IMR-90 (cell line): ENCODE data around the gene SF3B2. TPM values are rescaled to one million over a fixed set of nuclear protein-coding genes. Genes with fewer than 3 reads are reported as not detected.

Experiments used
- ATAC-seq: fragments of 200-7000 bp; cut with Tn5 transposase; 2 replicates; pipeline ENCODE4 v1.9.1; 2020; ENCODE audit warnings: low read depth, mild to moderate bottlenecking, moderate library complexity
- BruUV-seq: library from RNA; stranded (reverse); fragments of 400-500 nt; replicated peaks from 2 replicates; lab custom pipeline; 2021; lab: Mats Ljungman, UMichigan
- CTCF ChIA-PET: fragments of 300-600 bp; formaldehyde crosslinking; extraction: SDS; loops from one replicate; lab custom pipeline; 2021; ENCODE audit warnings: antibody characterized with exemption; lab: Yijun Ruan, JAX
- POLR2A ChIA-PET: fragments of 300-600 bp; sonication (Branson Sonifier 250); formaldehyde crosslinking; loops from one replicate; lab custom pipeline; 2022; ENCODE audit warnings: antibody characterized with exemption; ENCODE audit not compliant: unreplicated experiment; lab: Charles Lee
- DNase-seq: peaks from one replicate; pipeline ENCODE4 v3.0.0; 2013
- H2AFZ ChIP-seq: replicated peaks from 2 replicates; pipeline ENCODE3; 2013; ENCODE audit warnings: low read length, mild to moderate bottlenecking; ENCODE audit not compliant: poor library complexity
- H2AK5ac ChIP-seq: 2 replicates; pipeline ENCODE4 v1.6.1; 2013; ENCODE audit warnings: low read depth, low read length, inconsistent platforms
- H2AK9ac ChIP-seq: replicated peaks from 2 replicates; pipeline ENCODE3; 2013; ENCODE audit warnings: mild to moderate bottlenecking, low read depth, low read length, moderate library complexity; ENCODE audit not compliant: poor library complexity
- H2BK120ac ChIP-seq: 2 replicates; pipeline ENCODE4 v1.6.1; 2013; ENCODE audit warnings: low read depth, low read length, inconsistent platforms
- H2BK15ac ChIP-seq: 3 replicates; pipeline ENCODE4 v1.6.1; 2013; ENCODE audit warnings: low read depth, low read length, inconsistent platforms
- H2BK20ac ChIP-seq: 2 replicates; pipeline ENCODE4 v1.6.1; 2013; ENCODE audit warnings: low read depth, mild to moderate bottlenecking, inconsistent platforms, low read length, moderate library complexity
- H2BK5ac ChIP-seq: 2 replicates; pipeline ENCODE4 v1.6.1; 2013; ENCODE audit warnings: mild to moderate bottlenecking, low read depth, low read length, inconsistent platforms; ENCODE audit not compliant: poor library complexity, severe bottlenecking
- H3K14ac ChIP-seq: replicated peaks from 2 replicates; pipeline ENCODE4 v1.6.1; 2013; ENCODE audit warnings: low read depth, low read length, inconsistent platforms
- H3K18ac ChIP-seq: 2 replicates; pipeline ENCODE4 v1.6.1; 2013; ENCODE audit warnings: low read depth, low read length, control low read depth
- H3K23ac ChIP-seq: 2 replicates; pipeline ENCODE4 v1.6.1; 2013; ENCODE audit warnings: low read depth, low read length, inconsistent platforms
- H3K27ac ChIP-seq: 2 replicates; pipeline ENCODE4 v1.5.1; 2013; ENCODE audit warnings: mild to moderate bottlenecking, control low read depth, low read length; ENCODE audit not compliant: insufficient read depth
- H3K27me3 ChIP-seq: 2 replicates; pipeline ENCODE4 v1.6.1; 2013; ENCODE audit warnings: low read length; ENCODE audit not compliant: control insufficient read depth, insufficient read depth
- H3K36me3 ChIP-seq: 2 replicates; pipeline ENCODE4 v1.6.1; 2013; ENCODE audit warnings: low read length, mixed read lengths; ENCODE audit not compliant: control insufficient read depth, insufficient read depth
- H3K4ac ChIP-seq: 2 replicates; pipeline ENCODE4 v1.6.1; 2013; ENCODE audit warnings: low read depth, low read length, inconsistent platforms
- H3K4me1 ChIP-seq: 2 replicates; pipeline ENCODE4 v1.6.1; 2013; ENCODE audit warnings: low read length, mixed read lengths; ENCODE audit not compliant: control insufficient read depth, insufficient read depth
- H3K4me2 ChIP-seq: 2 replicates; pipeline ENCODE4 v1.6.1; 2013; ENCODE audit warnings: low read depth, mild to moderate bottlenecking, control low read depth, low read length, moderate library complexity
- H3K4me3 ChIP-seq: 2 replicates; pipeline ENCODE4 v1.5.1; 2013; ENCODE audit warnings: low read depth, mild to moderate bottlenecking, control low read depth, low read length, moderate library complexity; ENCODE audit not compliant: insufficient read depth
- H3K56ac ChIP-seq: 2 replicates; pipeline ENCODE4 v1.6.1; 2013; ENCODE audit warnings: low read length, inconsistent platforms; ENCODE audit not compliant: insufficient read depth; ENCODE audit errors: extremely low read depth
- H3K79me1 ChIP-seq, 2 experiments: 2 replicates each; pipeline ENCODE4 v1.6.1; 2013; ENCODE audit warnings: low read length in 2 of 2, inconsistent platforms in 1 of 2, low read depth in 1 of 2
- H3K9ac ChIP-seq: 2 replicates; pipeline ENCODE4 v1.6.1; 2013; ENCODE audit warnings: low read depth, low read length, control low read depth
- H3K9me1 ChIP-seq: 2 replicates; pipeline ENCODE4 v1.6.1; 2013; ENCODE audit warnings: low read length, inconsistent platforms; ENCODE audit not compliant: insufficient read depth
- H3K9me3 ChIP-seq: 2 replicates; pipeline ENCODE4 v1.6.1; 2013; ENCODE audit warnings: low read length; ENCODE audit not compliant: control insufficient read depth, insufficient read depth
- H4K20me1 ChIP-seq: 2 replicates; pipeline ENCODE4 v1.6.1; 2013; ENCODE audit warnings: low read length, inconsistent platforms; ENCODE audit not compliant: insufficient read depth
- H4K5ac ChIP-seq: 2 replicates; pipeline ENCODE4 v1.6.1; 2013; ENCODE audit warnings: mild to moderate bottlenecking, low read depth, low read length, control low read depth
- H4K8ac ChIP-seq, 2 experiments: 2 replicates each; pipeline ENCODE4 v1.6.1; 2013; ENCODE audit warnings: low read depth in 2 of 2, low read length in 2 of 2, control low read depth in 1 of 2, inconsistent platforms in 1 of 2
- H4K91ac ChIP-seq: 2 replicates; pipeline ENCODE4 v1.6.1; 2013; ENCODE audit warnings: low read depth, low read length, inconsistent platforms; ENCODE audit not compliant: insufficient read depth
- CTCF ChIP-seq: conservative IDR thresholded peaks from 2 replicates; pipeline ENCODE4 v1.5.1; 2012; ENCODE audit warnings: mild to moderate bottlenecking, low read depth, low read length, improper control_type of control experiment
- MAFK ChIP-seq: IDR thresholded peaks from 2 replicates; pipeline ENCODE4 v1.6.1; 2012; ENCODE audit warnings: low read depth, low read length, improper control_type of control experiment
- MXI1 ChIP-seq: IDR thresholded peaks from 2 replicates; pipeline ENCODE4 v1.6.1; 2012; ENCODE audit warnings: low read depth, mild to moderate bottlenecking, low read length, moderate library complexity, borderline replicate concordance
- RAD21 ChIP-seq: IDR thresholded peaks from 2 replicates; pipeline ENCODE4 v1.6.1; 2012; ENCODE audit warnings: low read length, improper control_type of control experiment
- RCOR1 ChIP-seq: IDR thresholded peaks from 2 replicates; pipeline ENCODE4 v1.6.1; 2012; ENCODE audit warnings: mild to moderate bottlenecking, low read length, improper control_type of control experiment; ENCODE audit not compliant: insufficient replicate concordance
- WGBS, 2 experiments: methylation state at CpG; one replicate each; pipeline versions ENCODE4 v1.1.5 to v1.1.7; 2013; ENCODE audit warnings: missing lambda C conversion rate in 2 of 2; ENCODE audit not compliant: insufficient read length in 1 of 2; ENCODE audit errors: extremely low coverage in 2 of 2; 5-methylcytosine and 5-hydroxymethylcytosine counted together
- dilution Hi-C: fragments of 300-500 bp; cut with HindIII; formaldehyde crosslinking; loops from one replicate; pipeline ENCODE4 v1.14.3; 2018; ENCODE audit warnings: low sequenced_read_pairs; ENCODE audit not compliant: unreplicated experiment
- in situ Hi-C: fragments of 300-500 bp; cut with MboI; formaldehyde crosslinking; loops from 3 replicates; pipeline ENCODE4 v1.14.3; 2019; ENCODE audit warnings: low sequenced_read_pairs, inconsistent platforms, mixed read lengths
- intact Hi-C: fragments of 100-400 bp; cut with micrococcal nuclease; formaldehyde crosslinking; loops from 2 replicates; pipeline ENCODE4 v1.10.0; 2022
- polyA plus RNA-seq, 3 experiments: library from polyadenylated mRNA; depleted of rRNA; stranded (reverse); fragments of >200 nt; gene quantifications; 2 replicates each; pipeline ENCODE4 v1.2.3, GENCODE V29; 2012; ENCODE audit warnings: low replicate concordance in 1 of 3
- total RNA-seq: library from RNA; depleted of rRNA; stranded (reverse); fragments of >200 nt; gene quantifications from 2 replicates; pipeline ENCODE4 v1.2.3, GENCODE V29; 2012

The SF3B2 gene
- total and polyA plus RNA-seq, 2 of the 4 experiments (the other 2 are of a cell fraction): 120 to 122 TPM

GRCh38 chr11:66068923-66069714 lies 17.0 kb downstream of the SF3B2 start:
- Histone ChIP-seq H3K4ac (peak overlapping the region; percentile 84), H2AK9ac (peak overlapping the region; percentile 94), H3K56ac (peak overlapping the region; percentile 74; the same call in 1 of the 2 replicates), H3K27ac (peak overlapping the region; percentile 75), H2BK20ac (no peak overlapping the region), H3K79me1 (peaks cover 20 to 55% of the 10 kb centered on the region in 2 experiments), H3K4me3 (peak overlapping the region; percentile 99), H3K4me2 (peak overlapping the region; percentile 54), H4K91ac (peak overlapping the region; percentile 67), H3K27me3 (no peaks in the 10 kb centered on the region), H2AK5ac (peak overlapping the region; percentile 85), H4K20me1 (peaks cover 27% of the 10 kb centered on the region), H3K9me1 (peaks cover 13% of the 10 kb centered on the region), H4K8ac (peak overlapping the region; percentile 71 to 88; a peak in 3 of 4 replicates), H3K23ac (peak overlapping the region; percentile 57), H3K18ac (peak overlapping the region; percentile 23; the same call in 1 of the 2 replicates), H3K36me3 (peaks cover 41% of the 10 kb centered on the region), H3K14ac (peak overlapping the region; percentile 46), H2BK5ac (peak overlapping the region; percentile 76), H2BK120ac (peak overlapping the region; percentile 44), H3K9ac (peak overlapping the region; percentile 58), H3K4me1 (peaks cover 12% of the 10 kb centered on the region), H2BK15ac (peak overlapping the region; percentile 1; the same call in 1 of the 3 replicates), H3K9me3 (no peaks in the 10 kb centered on the region), H4K5ac (peak overlapping the region; percentile 54), H2AFZ (peak overlapping the region; percentile 88)
- ChIA-PET CTCF (interaction anchor here (0.9 to 2.5 kb wide), 5 partner anchors 9 to 75 kb away, joined by 3 to 11 read pairs (median 3); partner anchors contain the start of gene SF3B2), POLR2A (no interaction called here)
- 0 out of 2 replicates have a peak, but pooled peaks have one; percentile 4 for TF ChIP-seq RAD21
- 0 out of 2 replicates have a peak, but pooled peaks have one; percentile 26 for TF ChIP-seq MXI1
- no peak for TF ChIP-seq RCOR1
- peak; percentile 25; the same call in 1 of the 2 replicates for TF ChIP-seq CTCF
- TF ChIP-seq MAFK: no peak
- intact Hi-C loops: loop anchor here (1.0 kb wide), 1 partner anchor 65 kb away; no protein-coding TSS in a partner anchor
- dilution Hi-C loops: no loop called here
- no TSS peak for BruUV-seq
- in situ Hi-C loops: no loop called here
- 86% methylated on average over 3 of the region's 14 CpGs; no CpG with 5 or more reads in 1 of the 2 experiments for WGBS, 2 experiments
- DNase-seq: peak; percentile 63
- peak; percentile 13; the same call in 1 of the 2 replicates for ATAC-seq
